HepG2 (cell line): Measurements from ENCODE around the gene PPIP5K1. TPM values are rescaled to one million over a fixed set of nuclear protein-coding genes. Genes with fewer than 3 reads are reported as not detected.

ENCODE experiments used
- ATAC-seq: fragments of 200-7000 bp; cut with Tn5 transposase; 3 replicates; pipeline ENCODE4 v1.9.1; 2020; ENCODE audit warnings: mild to moderate bottlenecking, moderate library complexity
- BruUV-seq: library from RNA; stranded (reverse); fragments of 400-500 nt; replicated peaks from 2 replicates; lab custom pipeline; 2021; lab: Mats Ljungman, UMichigan
- CTCF ChIA-PET: fragments of 300-600 bp; formaldehyde crosslinking; extraction: SDS; loops from one replicate; lab custom pipeline; 2021; ENCODE audit warnings: low total read pairs, inconsistent platforms, low intra/inter-chr PET ratio; lab: Yijun Ruan, JAX
- POLR2A ChIA-PET: fragments of 350-600 bp; sonication (Branson Sonifier 250); formaldehyde crosslinking; loops from one replicate; lab custom pipeline; 2020; ENCODE audit warnings: antibody characterized with exemption, inconsistent platforms; lab: Yijun Ruan, JAX
- DNase-seq: peaks from one replicate; pipeline ENCODE4 v3.0.0-alpha.2; 2015; ENCODE audit warnings: low spot score
- FAIRE-seq: peaks from 3 replicates; lab custom pipeline; 2011; peaks lifted over from hg19 to GRCh38; lab: Jason Lieb, UNC
- H2AFZ ChIP-seq: one replicate; pipeline ENCODE4 v1.6.1; 2011; ENCODE audit warnings: low read length, inconsistent platforms
- H3K27ac ChIP-seq: fragments of 300-600 bp; 3 replicates; pipeline ENCODE4 v1.8.0; 2011; ENCODE audit warnings: mixed run types, mild to moderate bottlenecking, mixed read lengths, low read length, inconsistent platforms; ENCODE audit not compliant: insufficient read depth; ENCODE audit errors: extremely low read length
- H3K27me3 ChIP-seq, 2 experiments: fragments of 200-600 bp in 1 of 2; 2 replicates in 1 of 2; 3 replicates in 1 of 2; pipeline versions ENCODE4 v1.6.0 to v1.8.0; 2011; ENCODE audit warnings: low read length in 2 of 2, mild to moderate bottlenecking in 2 of 2, moderate library complexity in 2 of 2, inconsistent platforms in 1 of 2; ENCODE audit not compliant: insufficient read depth in 2 of 2, control insufficient read depth in 1 of 2
- H3K36me3 ChIP-seq, 2 experiments: fragments of 200-600 bp in 1 of 2; replicated peaks in 1 of 2; 2 replicates in 1 of 2; 3 replicates in 1 of 2; pipeline versions ENCODE4 v1.5.1 to v1.8.0; 2011; ENCODE audit warnings: low read length in 2 of 2, inconsistent platforms in 1 of 2; ENCODE audit not compliant: insufficient read depth in 2 of 2, control insufficient read depth in 1 of 2
- H3K4me1 ChIP-seq: 2 replicates; pipeline ENCODE4 v1.5.1; 2012; ENCODE audit warnings: low read length, inconsistent platforms; ENCODE audit not compliant: insufficient read depth
- H3K4me2 ChIP-seq: 2 replicates; pipeline ENCODE4 v1.6.0; 2011; ENCODE audit warnings: low read depth, low read length, inconsistent platforms
- H3K4me3 ChIP-seq, 3 experiments: fragments of 200-600 bp in 1 of 3; sonication (generic), shearing (Covaris generic) in 1 of 3; replicated peaks in 1 of 3; 2 replicates each; pipeline ENCODE4 v1.5.1; 2011 to 2016; ENCODE audit warnings: low read length in 3 of 3, inconsistent platforms in 2 of 3, low read depth in 2 of 3, mild to moderate bottlenecking in 2 of 3, control low read depth in 1 of 3, mixed read lengths in 1 of 3; ENCODE audit not compliant: insufficient read depth in 1 of 3
- H3K79me2 ChIP-seq: one replicate; pipeline ENCODE4 v1.6.1; 2011; ENCODE audit warnings: low read length, inconsistent platforms; ENCODE audit not compliant: insufficient read depth
- H3K9ac ChIP-seq: 2 replicates; pipeline ENCODE4 v1.6.0; 2011; ENCODE audit warnings: mild to moderate bottlenecking, low read depth, low read length, inconsistent platforms; ENCODE audit not compliant: insufficient read depth
- H3K9me3 ChIP-seq: 2 replicates; pipeline ENCODE4 v1.5.1; 2012; ENCODE audit warnings: mild to moderate bottlenecking, low read length
- H4K20me1 ChIP-seq: 2 replicates; pipeline ENCODE4 v1.6.0; 2011; ENCODE audit warnings: inconsistent platforms, mild to moderate bottlenecking, low read length, moderate library complexity; ENCODE audit not compliant: insufficient read depth
- NFYC ChIP-seq: IDR thresholded peaks from 2 replicates; pipeline ENCODE4 v1.6.1; 2016; ENCODE audit warnings: missing genetic modification reagents, missing compliant biosample characterization
- TOPORS ChIP-seq: sonication (generic); formaldehyde crosslinking; IDR thresholded peaks from 2 replicates; pipeline ENCODE4 v1.8.0; 2023; ENCODE audit warnings: mild to moderate bottlenecking, missing genetic modification reagents
- TRIM24 ChIP-seq: sonication (generic); formaldehyde crosslinking; IDR thresholded peaks from 2 replicates; pipeline ENCODE4 v1.8.0; 2022; ENCODE audit warnings: mild to moderate bottlenecking, missing genetic modification reagents
- ZNF652 ChIP-seq: IDR thresholded peaks from 2 replicates; pipeline ENCODE4 v1.6.1; 2016; ENCODE audit warnings: low read depth, borderline replicate concordance
- ZNF674 ChIP-seq: sonication (generic); formaldehyde crosslinking; IDR thresholded peaks from 2 replicates; pipeline ENCODE4 v1.5.0; 2020; ENCODE audit warnings: low read depth, mild to moderate bottlenecking, missing genetic modification reagents
- ZNF678 ChIP-seq: sonication (generic); formaldehyde crosslinking; IDR thresholded peaks from 2 replicates; pipeline ENCODE4 v1.4.0; 2020; ENCODE audit warnings: mild to moderate bottlenecking, missing genetic modification reagents
- WGBS: methylation state at CpG from one replicate; pipeline ENCODE4 v1.1.6; 2017; ENCODE audit warnings: low lambda C conversion rate; 5-methylcytosine and 5-hydroxymethylcytosine counted together
- in situ Hi-C: cut with HindIII; loops from 2 replicates; pipeline ENCODE4 v1.10.0; 2017; ENCODE audit warnings: low pct_unique_long_range_greater_than_20kb; ENCODE audit not compliant: extremely low pct_ligation_motif_present
- intact Hi-C: fragments of 100-400 bp; cut with micrococcal nuclease; formaldehyde crosslinking; loops from one replicate; pipeline ENCODE4 v1.10.0; 2022; ENCODE audit not compliant: unreplicated experiment
- polyA plus RNA-seq, 8 experiments: library from polyadenylated mRNA; depleted of rRNA in 3 of 8; stranded (reverse) in 7 of 8; unstranded in 1 of 8; fragments of >200 nt; fragmentation: Illumina TruSeq in 4 of 8; extraction: Trizol in 4 of 8; gene quantifications; 2 replicates each; pipeline versions ENCODE4 v1.2.1 to v1.2.3, GENCODE V29; 2011 to 2016; ENCODE audit warnings: low read depth in 4 of 8, missing spikeins in 1 of 8, mixed read lengths in 1 of 8; ENCODE audit not compliant: insufficient read depth in 1 of 8
- total RNA-seq, 5 experiments: library from RNA; depleted of rRNA; stranded (reverse); fragments of >200 nt; fragmentation: Illumina TruSeq; extraction: Trizol; gene quantifications; 2 replicates each; pipeline ENCODE4 v1.2.3, GENCODE V29; 2016; ENCODE audit warnings: low read depth in 1 of 5

PPIP5K1 gene
- total and polyA plus RNA-seq, 2 of the 13 experiments (the other 11 are each of a cell fraction or from before 2014, with no cell fraction given), result 9.9 to 10.9 TPM

DNA sequence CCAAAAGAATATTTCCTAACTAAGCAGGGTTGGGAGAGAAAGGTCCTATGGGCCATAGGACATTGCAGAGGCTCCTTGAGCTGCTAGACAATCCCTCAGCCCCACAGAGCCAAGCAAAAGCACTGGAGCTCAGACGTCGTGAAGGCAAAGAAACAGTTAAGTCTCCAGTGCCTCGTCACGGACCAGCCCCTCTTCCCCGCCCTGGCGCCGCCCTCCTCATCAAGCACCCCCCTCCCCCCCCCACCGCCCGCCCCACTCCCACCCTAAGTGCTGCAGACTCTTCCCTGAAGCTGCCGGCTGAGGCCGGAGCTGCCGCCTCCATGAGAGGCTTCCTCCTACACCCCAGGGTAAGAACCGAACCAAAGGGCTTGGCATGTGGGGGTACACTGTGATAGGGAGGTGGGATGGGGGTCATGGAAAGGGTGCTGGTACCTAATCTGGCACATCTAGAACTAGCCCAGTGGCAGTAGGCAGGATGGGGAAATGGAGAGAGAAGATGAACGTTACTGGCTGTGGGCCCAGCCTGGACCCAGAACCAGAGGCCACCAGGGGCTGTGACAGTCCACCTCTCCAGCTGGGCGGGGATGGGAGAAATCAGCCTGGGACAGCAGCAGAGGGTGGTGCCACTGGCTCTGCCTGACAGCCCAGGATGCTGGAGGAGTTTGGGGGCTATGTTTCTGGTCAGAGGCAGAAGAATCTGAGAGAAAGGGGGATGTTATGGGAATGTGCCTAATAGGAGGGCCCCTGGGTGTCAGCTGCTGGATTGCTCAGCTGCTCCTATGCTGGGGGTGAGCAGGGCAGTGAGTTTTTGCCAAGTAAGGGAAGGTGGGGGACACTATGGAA, 72.4 kb downstream of the PPIP5K1 start, which contains the start of gene MAP1A:
Gene MAP1A, plus strand, starts transcription at position 255 of the 843 bp plus-strand sequence. CDS start 3,866 bp downstream, outside the sequence.
- no peaks in the 10 kb centered on the region for H3K79me2 ChIP-seq
- no peak within 1 kb of the TSS for H2AFZ ChIP-seq
- no peak within 1 kb of the TSS for H3K9ac ChIP-seq
- CTCF ChIA-PET, result interaction anchor here (1.0 kb wide), 1 partner anchor 35 kb away, joined by 3 read pairs; no protein-coding TSS in a partner anchor
- no peaks in the 10 kb centered on the region for H4K20me1 ChIP-seq
- intact Hi-C loops, result no loop called here
- H3K27me3 ChIP-seq, result peaks cover 10 to 60% of the 10 kb centered on the region in 2 experiments
- TF ChIP-seq NFYC (CRISPR knock-in tag) (no peak), ZNF678 (CRISPR knock-in tag) (no peak), TOPORS (no peak), ZNF674 (CRISPR knock-in tag) (no peak), TRIM24 (no peak), ZNF652 (CRISPR knock-in tag) (0 out of 2 replicates have a peak, but pooled peaks have one; percentile 41)
- TF ChIP-seq, all 625 proteins: peak for 1
- Histone ChIP-seq H3K4me1 (peaks cover 19% of the 10 kb centered on the region), H3K9me3 (no peaks in the 10 kb centered on the region), H3K4me3 (peak within 1 kb of the TSS; percentile 20 to 57 (median 31); a peak in 4 of 6 replicates), H3K27ac (no peak within 1 kb of the TSS), H3K4me2 (peak within 1 kb of the TSS; percentile 64), H3K36me3 (no peaks in the 10 kb centered on the region)
- in situ Hi-C loops, result loop anchor here (10.0 kb wide), 1 partner anchor 257 kb away; the partner anchor contains the start of gene ELL3
- WGBS, result 3% methylated on average over 11 of the region's 15 CpGs
- no peak for DNase-seq
- BruUV-seq, result no TSS peak
- POLR2A ChIA-PET, result interaction anchor here (0.6 kb wide), 1 partner anchor 9 kb away, joined by 3 read pairs; no protein-coding TSS in a partner anchor
- peak; percentile 84 for ATAC-seq
- no peak for FAIRE-seq
